WI38 (cell line): ENCODE data around the gene LYSMD1.
A peak's percentile ranks its signal among the peaks of the same experiment; 100 is the strongest.

Experiments
- H3K4me3 ChIP-seq: 2 replicates; pipeline ENCODE4 v1.5.1; 2011; ENCODE audit warnings: low read depth, mild to moderate bottlenecking, control low read depth, low read length
- TF ChIP-seq, protein P1 (sequence below): IDR thresholded peaks from 2 replicates; pipeline ENCODE4 v1.5.1; 2012; ENCODE audit warnings: low read depth, mild to moderate bottlenecking, control low read depth, low read length

LYSMD1 gene

DNA sequence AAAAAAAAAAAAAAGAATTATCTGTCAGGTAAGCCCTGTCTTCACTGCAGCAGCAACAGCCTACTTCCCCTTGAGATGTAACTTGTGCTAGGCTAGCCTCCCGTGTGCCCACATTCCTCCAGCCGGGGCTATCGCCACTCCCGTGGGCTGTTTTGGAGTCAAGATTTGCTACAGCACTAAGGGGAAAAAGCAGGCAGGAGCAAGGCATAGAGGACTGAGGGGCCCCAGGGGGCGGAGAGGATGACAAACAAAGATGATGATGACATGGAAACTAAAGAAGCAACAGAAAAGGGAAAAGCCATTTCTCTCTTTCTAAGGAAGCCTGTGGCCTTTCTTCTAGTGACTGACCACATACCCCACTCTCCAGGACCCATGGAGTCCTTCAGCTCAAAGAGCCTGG is 7.4 kb downstream of the LYSMD1 start:
- H3K4me3 ChIP-seq, result no peak overlapping the region
- TF ChIP-seq, protein P1, sequence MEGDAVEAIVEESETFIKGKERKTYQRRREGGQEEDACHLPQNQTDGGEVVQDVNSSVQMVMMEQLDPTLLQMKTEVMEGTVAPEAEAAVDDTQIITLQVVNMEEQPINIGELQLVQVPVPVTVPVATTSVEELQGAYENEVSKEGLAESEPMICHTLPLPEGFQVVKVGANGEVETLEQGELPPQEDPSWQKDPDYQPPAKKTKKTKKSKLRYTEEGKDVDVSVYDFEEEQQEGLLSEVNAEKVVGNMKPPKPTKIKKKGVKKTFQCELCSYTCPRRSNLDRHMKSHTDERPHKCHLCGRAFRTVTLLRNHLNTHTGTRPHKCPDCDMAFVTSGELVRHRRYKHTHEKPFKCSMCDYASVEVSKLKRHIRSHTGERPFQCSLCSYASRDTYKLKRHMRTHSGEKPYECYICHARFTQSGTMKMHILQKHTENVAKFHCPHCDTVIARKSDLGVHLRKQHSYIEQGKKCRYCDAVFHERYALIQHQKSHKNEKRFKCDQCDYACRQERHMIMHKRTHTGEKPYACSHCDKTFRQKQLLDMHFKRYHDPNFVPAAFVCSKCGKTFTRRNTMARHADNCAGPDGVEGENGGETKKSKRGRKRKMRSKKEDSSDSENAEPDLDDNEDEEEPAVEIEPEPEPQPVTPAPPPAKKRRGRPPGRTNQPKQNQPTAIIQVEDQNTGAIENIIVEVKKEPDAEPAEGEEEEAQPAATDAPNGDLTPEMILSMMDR, result no peak

DNA sequence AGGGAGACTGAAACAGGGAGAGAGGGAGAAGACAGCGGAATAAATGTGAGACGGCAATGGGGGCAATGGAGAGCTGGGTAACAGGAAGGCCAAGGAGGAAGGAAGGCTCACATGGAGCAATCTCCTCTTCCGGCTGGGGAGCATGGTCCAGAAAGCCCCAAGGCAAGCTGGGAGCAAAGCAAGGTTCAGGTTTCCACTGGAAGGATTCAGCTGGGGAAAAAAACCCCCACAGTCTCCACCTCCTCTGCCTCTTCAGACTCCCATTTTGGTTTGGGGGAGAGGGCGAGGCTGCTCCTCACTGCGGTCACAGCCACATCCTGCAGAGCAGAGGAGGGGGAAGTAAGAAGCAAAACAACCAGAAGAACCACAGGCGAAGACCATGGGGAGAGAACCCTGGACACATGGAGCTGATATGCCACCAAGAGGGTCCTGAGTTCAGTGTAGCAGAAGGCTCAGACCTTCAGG is 8.6 kb downstream of the LYSMD1 start:
- no peak overlapping the region for H3K4me3 ChIP-seq
- TF ChIP-seq, protein P1, result no peak

DNA sequence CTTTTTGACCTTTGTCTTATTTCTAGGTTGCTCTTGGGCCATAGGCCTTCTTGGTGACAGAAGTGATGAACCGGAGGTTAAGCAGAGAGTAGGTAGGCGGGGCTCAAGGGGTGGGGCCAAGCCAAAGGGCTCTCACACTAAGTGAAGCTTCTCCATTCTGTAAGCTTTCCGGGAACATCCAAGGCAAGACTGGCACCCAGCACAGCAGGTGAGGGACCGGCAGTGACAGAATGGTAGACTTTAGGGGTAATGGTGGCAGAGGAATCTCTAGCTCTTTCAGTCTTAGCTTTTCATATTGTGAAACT is 9.2 kb downstream of the LYSMD1 start, which contains the start of gene TNFAIP8L2:
TSS of gene TNFAIP8L2 (plus strand) at position 135 of the 305 bp plus-strand sequence. CDS start 2,049 bp downstream, outside the sequence.
- H3K4me3 ChIP-seq, result no peak within 1 kb of the TSS
- TF ChIP-seq, protein P1, result no peak

DNA sequence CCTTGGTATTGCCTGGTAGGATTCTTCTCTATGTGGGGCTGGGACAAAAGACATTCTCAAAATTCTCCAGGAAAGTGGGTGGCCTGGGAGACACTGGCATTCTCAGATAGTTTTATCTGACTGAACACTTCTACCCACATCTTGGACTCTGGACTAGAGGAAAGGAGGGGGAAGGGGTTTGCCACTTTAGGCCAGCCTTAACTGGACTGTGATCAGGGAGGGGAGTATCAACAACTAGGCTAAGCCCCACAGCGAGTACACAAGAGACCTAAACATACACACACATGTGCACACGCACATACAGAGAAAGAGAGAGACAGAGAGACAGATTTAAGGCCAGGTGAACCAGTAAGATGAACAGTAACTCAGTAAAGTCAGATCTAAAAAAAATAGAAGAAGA is 18.0 kb downstream of the LYSMD1 start:
- TF ChIP-seq, protein P1, result no peak
- no peak overlapping the region for H3K4me3 ChIP-seq

DNA sequence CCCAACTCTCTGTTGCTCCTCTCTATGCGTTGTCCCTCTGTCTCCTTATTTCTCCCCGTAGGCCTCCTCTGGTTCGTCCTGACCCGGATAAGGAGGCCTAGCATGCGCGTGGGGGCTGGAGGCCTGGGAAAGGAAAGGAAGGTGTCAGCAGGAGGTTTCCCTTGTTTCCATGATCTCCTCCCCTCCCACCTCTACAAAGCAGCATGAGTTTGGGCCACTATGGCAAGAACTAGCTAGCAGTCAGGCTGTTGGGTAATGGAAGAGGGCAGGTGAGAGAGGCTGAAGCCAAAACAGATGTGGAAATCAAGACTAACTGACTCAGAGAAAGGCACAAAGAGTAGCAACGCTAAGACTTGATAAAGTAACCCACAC is 18.6 kb downstream of the LYSMD1 start:
- peak overlapping the region; percentile 69 for H3K4me3 ChIP-seq

DNA sequence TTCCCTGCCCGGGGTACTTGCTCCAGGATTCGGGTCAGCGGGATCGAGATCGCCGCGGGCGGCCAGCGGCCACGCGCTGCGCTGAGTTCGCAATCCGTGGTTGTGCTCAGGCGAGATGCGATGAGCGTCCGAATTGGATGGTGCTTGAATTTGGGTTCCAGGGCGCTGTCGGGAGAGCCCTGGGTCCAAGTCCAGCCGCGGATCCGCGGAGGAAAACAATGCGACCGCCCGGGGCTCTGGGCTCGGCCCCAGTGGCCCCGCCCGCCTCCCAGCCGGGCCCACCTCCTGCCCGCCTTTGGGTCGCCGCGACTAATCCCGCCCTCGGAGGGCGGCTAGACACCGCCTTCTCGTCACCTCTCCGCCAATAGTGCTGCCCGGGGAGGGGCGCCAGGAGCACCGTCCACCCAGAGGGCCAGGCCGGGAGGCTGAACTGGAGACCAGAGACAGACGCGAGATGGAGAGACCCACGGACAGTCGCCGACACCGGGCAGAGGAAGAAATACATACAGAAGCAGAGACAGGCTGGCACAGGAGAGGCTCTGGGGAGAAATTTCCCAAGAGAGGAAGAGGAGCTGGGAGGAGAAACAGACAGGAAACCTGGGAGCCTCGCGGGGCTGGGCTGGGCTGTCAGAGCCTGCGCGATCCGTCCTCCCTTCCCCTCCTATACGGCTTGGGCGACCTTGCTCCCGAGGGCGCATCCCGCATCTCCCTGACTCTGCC is 19.1 kb downstream of the LYSMD1 start, which contains the start of gene SEMA6C:
TSS of gene SEMA6C (minus strand) at position 220 of the 720 bp plus-strand sequence. CDS start 4,010 bp downstream, outside the sequence.
- TF ChIP-seq, protein P1, result no peak
- H3K4me3 ChIP-seq, result peak within 1 kb of the TSS; percentile 69

More for the DNA sequence above, 18.6 kb downstream of the LYSMD1 start:
- TF ChIP-seq, protein P1, result no peak

DNA sequence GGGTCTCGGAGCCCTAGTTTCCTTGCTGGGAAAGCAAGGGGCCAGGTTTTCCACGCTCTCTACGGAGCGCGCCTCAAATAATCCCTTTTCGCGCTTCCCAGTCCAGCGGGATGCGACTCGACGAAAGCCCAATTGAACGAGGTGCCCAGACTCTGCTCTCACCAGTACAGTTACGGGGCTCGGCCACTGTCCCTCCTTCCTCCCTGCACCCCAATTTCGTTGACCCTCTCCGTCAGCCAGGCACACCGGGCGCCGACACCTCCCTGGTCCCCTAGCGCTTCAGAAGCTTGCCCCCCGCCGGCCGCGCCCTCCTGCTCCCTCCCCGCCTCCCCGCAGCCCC is 19.7 kb downstream of the LYSMD1 start:
- H3K4me3 ChIP-seq, result peak overlapping the region; percentile 69

More for the DNA sequence above, 19.7 kb downstream of the LYSMD1 start:
- TF ChIP-seq, protein P1, result no peak
